K562 (cell line): ENCODE measurements around the gene TRAPPC2B. TPM values are rescaled to one million over a fixed set of nuclear protein-coding genes. Genes with fewer than 3 reads are reported as not detected.

Experiments
- ATAC-seq: fragments of 200-7000 bp; cut with Tn5 transposase; 3 replicates; pipeline ENCODE4 v1.9.1; 2020; ENCODE audit warnings: moderate library complexity
- BruUV-seq: library from RNA; stranded (reverse); fragments of 400-500 nt; replicated peaks from 2 replicates; lab custom pipeline; 2021; lab: Mats Ljungman, UMichigan
- CTCF ChIA-PET: fragments of 300-600 bp; formaldehyde crosslinking; extraction: SDS; loops from one replicate; lab custom pipeline; 2021; ENCODE audit warnings: low intra/inter-chr PET ratio; lab: Yijun Ruan, JAX
- POLR2A ChIA-PET: fragments of 300-600, 350-650 bp; sonication (Branson Sonifier 250); formaldehyde crosslinking; extraction: SDS; loops from one replicate; lab custom pipeline; 2021; ENCODE audit warnings: antibody characterized with exemption, inconsistent platforms; lab: Yijun Ruan, JAX
- DNase-seq, 4 experiments: peaks; one replicate each; pipeline versions ENCODE4 v3.0.0 to v3.0.0-alpha.2; 2011 to 2018; ENCODE audit warnings: low spot score in 3 of 4, mixed read lengths in 3 of 4; ENCODE audit errors: extremely low read depth in 1 of 4
- FAIRE-seq: peaks from 2 replicates; lab custom pipeline; 2011; peaks lifted over from hg19 to GRCh38; lab: Jason Lieb, UNC
- H2AFZ ChIP-seq: 2 replicates; pipeline ENCODE4 v1.6.0; 2011; ENCODE audit warnings: low read depth, low read length, control low read depth, inconsistent platforms
- H3K27ac ChIP-seq: fragments of 200-600 bp; 3 replicates; pipeline ENCODE4 v1.8.0; 2011; ENCODE audit warnings: low read depth, mild to moderate bottlenecking, control low read depth, inconsistent platforms, low read length, moderate library complexity, mixed read lengths; ENCODE audit errors: extremely low read depth
- H3K27me3 ChIP-seq, 2 experiments: fragments of 300-600 bp in 1 of 2; 2 replicates in 1 of 2; 3 replicates in 1 of 2; pipeline versions ENCODE4 v1.6.0 to v1.8.0; 2011; ENCODE audit warnings: inconsistent platforms in 2 of 2, low read length in 2 of 2, mild to moderate bottlenecking in 1 of 2, mixed read lengths in 1 of 2, moderate library complexity in 1 of 2; ENCODE audit not compliant: control insufficient read depth in 2 of 2, insufficient read depth in 2 of 2
- H3K36me3 ChIP-seq: fragments of 300-600 bp; 3 replicates; pipeline ENCODE4 v1.8.0; 2011; ENCODE audit warnings: mild to moderate bottlenecking, low read length, inconsistent platforms; ENCODE audit not compliant: control insufficient read depth, insufficient read depth
- H3K4me1 ChIP-seq, 2 experiments: fragments of 200-600 bp in 1 of 2; replicated peaks in 1 of 2; 2 replicates in 1 of 2; 3 replicates in 1 of 2; pipeline versions ENCODE4 v1.5.1 to v1.8.0; 2011; ENCODE audit warnings: inconsistent platforms in 2 of 2, low read length in 2 of 2, mild to moderate bottlenecking in 1 of 2, mixed read lengths in 1 of 2, moderate library complexity in 1 of 2; ENCODE audit not compliant: control insufficient read depth in 2 of 2, insufficient read depth in 2 of 2
- H3K4me2 ChIP-seq: 2 replicates; pipeline ENCODE4 v1.6.1; 2011; ENCODE audit warnings: low read length, control low read depth, inconsistent platforms, mixed read lengths; ENCODE audit not compliant: insufficient read depth
- H3K4me3 ChIP-seq: fragments of 200-600 bp; sonication (generic), shearing (Covaris generic); 2 replicates; pipeline ENCODE4 v1.5.1; 2016; ENCODE audit warnings: control low read depth, inconsistent platforms
- H3K79me2 ChIP-seq: fragments of 200-600 bp; 3 replicates; pipeline ENCODE4 v1.8.0; 2011; ENCODE audit warnings: low read length, inconsistent platforms; ENCODE audit not compliant: control insufficient read depth, insufficient read depth
- H3K9ac ChIP-seq, 2 experiments: 2 replicates each; pipeline versions ENCODE4 v1.6.0 to v1.6.1; 2011; ENCODE audit warnings: low read depth in 2 of 2, low read length in 2 of 2, control low read depth in 1 of 2, inconsistent platforms in 1 of 2, mild to moderate bottlenecking in 1 of 2, mixed read lengths in 1 of 2; ENCODE audit not compliant: insufficient read depth in 1 of 2
- H3K9me1 ChIP-seq: one replicate; pipeline ENCODE4 v1.6.0; 2011; ENCODE audit warnings: inconsistent platforms, mild to moderate bottlenecking, low read length, moderate library complexity; ENCODE audit not compliant: control insufficient read depth, insufficient read depth
- H3K9me3 ChIP-seq: replicated peaks from 2 replicates; pipeline ENCODE4 v1.5.1; 2011; ENCODE audit warnings: low read depth, low read length, inconsistent platforms; ENCODE audit not compliant: control insufficient read depth, insufficient read depth
- H4K20me1 ChIP-seq: replicated peaks from 2 replicates; pipeline ENCODE4 v1.6.1; 2011; ENCODE audit warnings: low read length, inconsistent platforms, mixed read lengths; ENCODE audit not compliant: control insufficient read depth, insufficient read depth
- BMI1 ChIP-seq: fragments of 150-350 bp; IDR thresholded peaks from 2 replicates; pipeline ENCODE4 v1.6.1; 2014; ENCODE audit warnings: low read length
- HMGN3 ChIP-seq: IDR thresholded peaks from 2 replicates; pipeline ENCODE4 v1.6.1; 2011; ENCODE audit warnings: borderline replicate concordance, low read depth, mild to moderate bottlenecking, mixed read lengths, low read length; ENCODE audit not compliant: insufficient read length; ENCODE audit errors: extremely low read depth
- MCM5 ChIP-seq: fragments of 450-650 bp; IDR thresholded peaks from 2 replicates; pipeline ENCODE4 v1.6.1; 2016; ENCODE audit warnings: low read depth
- PBX2 ChIP-seq, 2 experiments: IDR thresholded peaks in 1 of 2; conservative IDR thresholded peaks in 1 of 2; 2 replicates each; pipeline ENCODE4 v1.6.1; 2016; ENCODE audit warnings: low read depth in 2 of 2, mild to moderate bottlenecking in 1 of 2, missing compliant biosample characterization in 1 of 2, missing genetic modification characterization in 1 of 2, moderate library complexity in 1 of 2
- SIN3A ChIP-seq, 2 experiments: fragments of 150-350 bp in 1 of 2; IDR thresholded peaks; 2 replicates each; pipeline ENCODE4 v1.6.1; 2011 to 2016; ENCODE audit warnings: borderline replicate concordance in 2 of 2, low read depth in 2 of 2, low read length in 2 of 2, mild to moderate bottlenecking in 2 of 2, moderate library complexity in 2 of 2; ENCODE audit not compliant: control insufficient read depth in 1 of 2
- TAF7 ChIP-seq: fragments of 450-650 bp; IDR thresholded peaks from 2 replicates; pipeline ENCODE4 v1.6.1; 2016; ENCODE audit warnings: missing genetic modification characterization, missing compliant biosample characterization
- ZBTB40 ChIP-seq, 2 experiments: fragments of 450-650 bp in 1 of 2; sonication (generic) in 1 of 2; formaldehyde crosslinking in 1 of 2; IDR thresholded peaks; 2 replicates each; pipeline versions ENCODE4 v1.7.1 to v1.9.0; 2016 to 2022; ENCODE audit warnings: inconsistent platforms in 1 of 2, mild to moderate bottlenecking in 1 of 2, missing genetic modification reagents in 1 of 2
- WGBS: fragments of 100-300 bp; shearing (Covaris generic); methylation state at CpG from one replicate; pipeline ENCODE4 v1.1.6; 2016; ENCODE audit warnings: low coverage, mixed read lengths; ENCODE audit not compliant: insufficient coverage; ENCODE audit errors: missing lambda C conversion rate; 5-methylcytosine and 5-hydroxymethylcytosine counted together
- in situ Hi-C: fragments of 300-500 bp; cut with MboI; formaldehyde crosslinking; loops from 4 replicates; pipeline ENCODE4 v1.15.0; 2018; ENCODE audit warnings: inconsistent platforms, mixed read lengths
- intact Hi-C: fragments of 100-400 bp; cut with micrococcal nuclease; formaldehyde crosslinking; loops from 2 replicates; pipeline ENCODE4 v1.14.2; 2022
- polyA plus RNA-seq, 8 experiments: library from polyadenylated mRNA; depleted of rRNA in 4 of 8; stranded (reverse) in 5 of 8; unstranded in 3 of 8; fragments of >200 nt; fragmentation: Nextera tagmentation in 2 of 8; fragmentation: Illumina TruSeq in 1 of 8; extraction: Ambion mirVana in 2 of 8; extraction: Trizol in 1 of 8; gene quantifications; 2 replicates each; pipeline versions ENCODE4 v1.2.1 to v1.2.3, GENCODE V29; 2011 to 2014; ENCODE audit warnings: inconsistent platforms in 1 of 8, missing spikeins in 1 of 8
- total RNA-seq, 7 experiments: library from RNA; depleted of rRNA in 6 of 7; stranded (reverse); fragments of >200 nt in 6 of 7; fragmentation: Illumina TruSeq in 2 of 7; extraction: Trizol in 2 of 7; gene quantifications; 2 replicates each; pipeline versions ENCODE4 v1.2.1 to v1.2.3, GENCODE V29; 2011 to 2021; ENCODE audit warnings: low replicate concordance in 1 of 7

The TRAPPC2B gene
- total and polyA plus RNA-seq, 9 of the 15 experiments (the other 6 are each of a cell fraction or from before 2014, with no cell fraction given): 2.2 to 20.4 (median 4.6) TPM

GRCh38 chr19:57321751-57322150 lies 41.6 kb upstream of the TRAPPC2B start:
- no peaks in the 10 kb centered on the region for H4K20me1 ChIP-seq
- ChIA-PET CTCF (no interaction called here), POLR2A (interaction anchor here (0.6 to 1.2 kb wide), 2 partner anchors 11 to 528 kb away, joined by 3 to 4 read pairs; no protein-coding TSS in a partner anchor)
- no peaks in the 10 kb centered on the region for H3K9me1 ChIP-seq
- no peak overlapping the region for H2AFZ ChIP-seq
- 71% methylated on average over 3 of the region's 3 CpGs for WGBS
- H3K27me3 ChIP-seq: peaks cover 0 to 4% of the 10 kb centered on the region in 2 experiments; a peak in 1 of 5 replicates
- FAIRE-seq: no peak
- H3K4me3 ChIP-seq: peak overlapping the region; percentile 82
- H3K9me3 ChIP-seq: no peaks in the 10 kb centered on the region
- no peak for DNase-seq
- BruUV-seq: no TSS peak
- peak overlapping the region; percentile 96 for H3K4me2 ChIP-seq
- no peak overlapping the region for H3K27ac ChIP-seq
- peak overlapping the region in 1 of 2 experiments; percentile 79; a peak in 2 of 4 replicates for H3K9ac ChIP-seq
- peaks cover 9 to 11% of the 10 kb centered on the region in 2 experiments; a peak in 4 of 5 replicates for H3K4me1 ChIP-seq
- peaks cover 24% of the 10 kb centered on the region for H3K79me2 ChIP-seq
- peaks cover 29% of the 10 kb centered on the region; the same call in 2 of the 3 replicates for H3K36me3 ChIP-seq
- in situ Hi-C loops: no loop called here
- intact Hi-C loops: no loop called here
- ATAC-seq: no peak
- no peak for TF ChIP-seq ZBTB40 (IDR thresholded peaks at IDR 0.05)
- no peak for TF ChIP-seq ZBTB40 (CRISPR knock-in tag; IDR thresholded peaks at IDR 0.05)
- TF ChIP-seq HMGN3: no peak
- TF ChIP-seq PBX2 (CRISPR knock-in tag; IDR thresholded peaks at IDR 0.05; ENCODE audit: low read depth): no peak
- TF ChIP-seq PBX2 (tag; conservative IDR thresholded peaks at IDR 0.05; ENCODE audit: low read depth): no peak
- no peak for TF ChIP-seq SIN3A (IDR thresholded peaks at IDR 0.05; ENCODE audit: borderline replicate concordance in 2 of 2, control insufficient read depth in 1 of 2, low read depth in 2 of 2, low read length in 2 of 2)
- no peak for TF ChIP-seq TAF7
- no peak for TF ChIP-seq MCM5
- TF ChIP-seq BMI1: no peak
